Prostate gland (tissue), 2 donors: ENCODE data around the gene YWHAQ. TPM values are rescaled to one million over a fixed set of nuclear protein-coding genes. Genes with fewer than 3 reads are reported as not detected.

ENCODE experiments used
- DNase-seq: peaks from one replicate; pipeline ENCODE4 v3.0.0-alpha.2; 2019; ENCODE audit warnings: low spot score
- H3K27ac ChIP-seq, 2 donors: fragments of 200-600 bp; sonication (generic); 2 replicates each; pipeline ENCODE4 v1.5.1; 2017 to 2019
- H3K27me3 ChIP-seq: fragments of 200-600 bp; sonication (generic); replicated peaks from 2 replicates; pipeline ENCODE4 v1.5.1; 2019; ENCODE audit not compliant: insufficient read depth
- H3K36me3 ChIP-seq, 2 donors: fragments of 200-600 bp; sonication (generic); 1 replicate in 1 of 2; 2 replicates in 1 of 2; pipeline versions ENCODE4 v1.5.1 to v1.8.1; 2017 to 2019
- H3K4me1 ChIP-seq: fragments of 200-600 bp; sonication (generic); replicated peaks from 2 replicates; pipeline ENCODE4 v1.5.1; 2019
- H3K4me3 ChIP-seq, 2 donors: fragments of 200-600 bp; sonication (generic); 2 replicates each; pipeline ENCODE4 v1.5.1; 2017 to 2019
- H3K9me3 ChIP-seq: fragments of 200-600 bp; sonication (generic); 2 replicates; pipeline ENCODE4 v1.5.1; 2017
- POLR2A ChIP-seq: fragments of 450-650 bp; IDR thresholded peaks from one replicate; pipeline ENCODE4 v1.6.1; 2016; ENCODE audit warnings: antibody characterized with exemption, mild to moderate bottlenecking
- POLR2AphosphoS5 ChIP-seq: sonication (generic); formaldehyde crosslinking; IDR thresholded peaks from one replicate; pipeline ENCODE4 v1.6.1; 2017; ENCODE audit warnings: antibody characterized with exemption
- WGBS: methylation state at CpG from one replicate; pipeline ENCODE4 v1.1.5; 2018; 5-methylcytosine and 5-hydroxymethylcytosine counted together
- intact Hi-C: fragments of 100-400 bp; cut with DNase I; formaldehyde crosslinking; loops from one replicate; pipeline ENCODE4 v1.14.2; 2022
- total RNA-seq, 2 donors: library from RNA; depleted of rRNA; stranded (reverse); fragments of >200 nt; gene quantifications; one replicate each; pipeline ENCODE4 v1.1.0, GENCODE V29; 2016
- TF ChIP-seq, protein P1 (sequence below), 4 experiments: fragments of 200-600 bp in 2 of 4; fragments of 450-650 bp in 2 of 4; sonication (generic) in 2 of 4; IDR thresholded peaks; 1 replicate in 3 of 4; 2 replicates in 1 of 4; pipeline ENCODE4 v1.5.1; 2016 to 2019; ENCODE audit warnings: antibody characterized with exemption in 4 of 4, mild to moderate bottlenecking in 2 of 4, moderate library complexity in 2 of 4

Gene YWHAQ
- total RNA-seq, 2 donors from 2014 or later = 208 to 248 TPM

DNA sequence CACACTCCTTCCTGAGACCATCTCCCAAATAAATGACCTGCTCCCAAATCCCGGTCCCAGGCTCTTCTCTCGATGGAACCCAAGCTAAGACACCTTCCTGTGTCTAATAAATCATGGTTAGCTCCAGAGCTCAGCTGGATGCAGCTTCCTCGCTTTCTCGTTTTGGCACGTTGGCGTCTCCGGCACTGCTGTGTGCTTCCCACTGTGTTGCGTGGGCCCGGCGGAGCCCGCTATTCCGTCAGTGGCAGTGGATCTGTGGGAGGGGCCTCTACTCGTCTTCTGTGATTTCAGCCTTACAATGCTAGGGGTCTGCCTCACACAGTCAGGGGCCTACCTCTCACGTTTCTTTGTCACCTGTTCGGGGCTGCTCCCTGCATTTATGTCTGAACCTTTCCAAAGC, 29.4 kb upstream of the YWHAQ start:
- no peak for TF ChIP-seq POLR2A
- TF ChIP-seq, protein P1, sequence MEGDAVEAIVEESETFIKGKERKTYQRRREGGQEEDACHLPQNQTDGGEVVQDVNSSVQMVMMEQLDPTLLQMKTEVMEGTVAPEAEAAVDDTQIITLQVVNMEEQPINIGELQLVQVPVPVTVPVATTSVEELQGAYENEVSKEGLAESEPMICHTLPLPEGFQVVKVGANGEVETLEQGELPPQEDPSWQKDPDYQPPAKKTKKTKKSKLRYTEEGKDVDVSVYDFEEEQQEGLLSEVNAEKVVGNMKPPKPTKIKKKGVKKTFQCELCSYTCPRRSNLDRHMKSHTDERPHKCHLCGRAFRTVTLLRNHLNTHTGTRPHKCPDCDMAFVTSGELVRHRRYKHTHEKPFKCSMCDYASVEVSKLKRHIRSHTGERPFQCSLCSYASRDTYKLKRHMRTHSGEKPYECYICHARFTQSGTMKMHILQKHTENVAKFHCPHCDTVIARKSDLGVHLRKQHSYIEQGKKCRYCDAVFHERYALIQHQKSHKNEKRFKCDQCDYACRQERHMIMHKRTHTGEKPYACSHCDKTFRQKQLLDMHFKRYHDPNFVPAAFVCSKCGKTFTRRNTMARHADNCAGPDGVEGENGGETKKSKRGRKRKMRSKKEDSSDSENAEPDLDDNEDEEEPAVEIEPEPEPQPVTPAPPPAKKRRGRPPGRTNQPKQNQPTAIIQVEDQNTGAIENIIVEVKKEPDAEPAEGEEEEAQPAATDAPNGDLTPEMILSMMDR (IDR thresholded peaks at IDR 0.05) = no peak
- TF ChIP-seq POLR2AphosphoS5 = no peak
- Histone ChIP-seq H3K27ac (no peak overlapping the region), H3K4me3 (no peak overlapping the region), H3K9me3 (no peaks in the 10 kb centered on the region), H3K36me3 (no peaks in the 10 kb centered on the region), H3K27me3 (no peaks in the 10 kb centered on the region), H3K4me1 (no peaks in the 10 kb centered on the region)
- intact Hi-C loops = no loop called here
- WGBS = 89% methylated on average over 15 of the region's 15 CpGs
- no peak for DNase-seq

DNA sequence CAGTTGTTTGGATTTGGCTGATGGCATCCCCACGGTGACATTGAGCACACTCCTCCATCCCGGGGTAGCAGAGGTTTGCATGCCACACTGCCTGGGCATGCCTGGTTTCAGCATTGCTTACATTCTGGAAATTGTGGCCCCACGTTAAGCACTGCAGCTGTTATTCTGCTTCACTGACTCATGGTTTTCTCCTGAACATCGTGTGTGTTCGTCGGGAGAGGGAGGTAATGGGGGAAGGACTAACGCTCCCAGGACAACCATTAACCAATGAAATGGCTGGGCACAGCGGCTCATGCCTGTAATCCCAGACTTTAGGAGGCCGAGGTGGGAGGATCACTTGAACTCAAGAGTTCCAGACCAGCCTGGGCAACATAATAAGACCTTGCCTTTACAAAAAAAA, 28.2 kb upstream of the YWHAQ start:
- Histone ChIP-seq H3K4me1 (no peaks in the 10 kb centered on the region), H3K4me3 (no peak overlapping the region), H3K9me3 (no peaks in the 10 kb centered on the region), H3K27ac (no peak overlapping the region), H3K36me3 (no peaks in the 10 kb centered on the region), H3K27me3 (no peaks in the 10 kb centered on the region)
- WGBS = 72% methylated on average over 9 of the region's 9 CpGs
- TF ChIP-seq POLR2AphosphoS5 = no peak
- TF ChIP-seq, protein P1 (IDR thresholded peaks at IDR 0.05) = no peak
- no peak for TF ChIP-seq POLR2A
- intact Hi-C loops = no loop called here
- no peak for DNase-seq

DNA sequence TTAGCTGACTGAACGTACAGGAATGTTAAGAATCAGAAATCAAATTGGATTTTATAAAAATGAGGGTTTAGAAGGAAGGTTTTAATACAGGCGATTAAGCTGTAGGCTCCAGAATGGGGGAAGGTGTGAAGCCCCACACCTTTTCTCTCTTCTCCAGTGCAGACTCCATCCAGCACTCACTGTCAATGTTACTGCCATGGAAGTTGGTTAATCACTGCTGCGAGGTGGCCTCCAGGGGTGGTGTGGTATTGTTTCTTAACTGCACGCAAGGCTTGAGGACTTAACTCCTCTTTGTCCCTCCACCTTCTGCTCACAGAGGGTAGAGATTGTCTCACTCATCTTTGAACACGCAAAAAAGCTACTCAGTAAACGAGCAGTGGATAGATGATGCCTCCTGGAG, 26.9 kb upstream of the YWHAQ start:
- Histone ChIP-seq H3K36me3 (no peaks in the 10 kb centered on the region), H3K4me1 (no peaks in the 10 kb centered on the region), H3K27me3 (no peaks in the 10 kb centered on the region), H3K4me3 (no peak overlapping the region), H3K27ac (no peak overlapping the region), H3K9me3 (no peaks in the 10 kb centered on the region)
- TF ChIP-seq POLR2A (no peak), POLR2AphosphoS5 (no peak)
- TF ChIP-seq, protein P1 (IDR thresholded peaks at IDR 0.05) = no peak
- 82% methylated on average over 6 of the region's 6 CpGs for WGBS
- no peak for DNase-seq
- intact Hi-C loops = no loop called here

DNA sequence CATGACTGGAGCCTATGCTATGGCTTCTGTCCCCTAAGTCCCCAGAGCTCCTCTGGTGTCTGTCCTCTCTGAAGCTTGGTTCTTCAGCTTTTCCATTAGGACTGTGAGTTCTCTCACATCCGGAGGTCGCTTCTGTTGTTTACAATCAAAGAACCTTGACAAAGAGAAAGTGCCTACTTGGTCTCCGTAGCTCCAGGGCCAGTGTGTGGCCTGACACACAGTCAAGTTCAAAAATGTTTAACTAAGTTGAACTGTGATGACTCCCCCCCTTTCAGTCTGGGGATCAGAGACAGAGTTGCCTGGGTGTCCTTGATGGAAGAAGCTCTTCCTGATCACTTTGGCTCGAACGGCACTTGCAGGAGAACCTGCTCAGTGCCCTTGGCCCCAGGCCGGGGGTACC, 26.3 kb upstream of the YWHAQ start:
- intact Hi-C loops = no loop called here
- H3K27me3 ChIP-seq = no peaks in the 10 kb centered on the region

GRCh38 chr2:9656270-9656766, 25.5 kb upstream of the YWHAQ start:
- no peak for TF ChIP-seq POLR2AphosphoS5
- TF ChIP-seq, protein P1 (IDR thresholded peaks at IDR 0.05) = no peak
- TF ChIP-seq POLR2A = no peak
- Histone ChIP-seq H3K9me3 (no peaks in the 10 kb centered on the region), H3K4me3 (no peak overlapping the region), H3K27me3 (no peaks in the 10 kb centered on the region), H3K36me3 (no peaks in the 10 kb centered on the region), H3K27ac (no peak overlapping the region), H3K4me1 (no peaks in the 10 kb centered on the region)
- intact Hi-C loops = no loop called here
- 89% methylated on average over 11 of the region's 11 CpGs for WGBS
- DNase-seq = no peak

More for the DNA sequence above, 26.3 kb upstream of the YWHAQ start:
- Histone ChIP-seq H3K27ac (no peak overlapping the region), H3K36me3 (no peaks in the 10 kb centered on the region), H3K9me3 (no peaks in the 10 kb centered on the region), H3K4me1 (no peaks in the 10 kb centered on the region), H3K4me3 (no peak overlapping the region)
- TF ChIP-seq POLR2AphosphoS5 = no peak
- TF ChIP-seq, protein P1 (IDR thresholded peaks at IDR 0.05) = no peak
- no peak for TF ChIP-seq POLR2A
- WGBS = 85% methylated on average over 6 of the region's 6 CpGs
- no peak for DNase-seq
